Sigmoid colon (tissue), 4 donors: ENCODE measurements around the gene ATP6V1G1.

Source experiments
- EP300 ChIP-seq, 4 donors: sonication (generic); formaldehyde crosslinking; IDR thresholded peaks; one replicate each; pipeline ENCODE4 v1.6.1; 2017; ENCODE audit warnings: antibody characterized with exemption in 4 of 4
- POLR2A ChIP-seq, 2 donors: fragments of 450-650 bp; IDR thresholded peaks; one replicate each; pipeline ENCODE4 v1.6.1; 2016; ENCODE audit warnings: antibody characterized with exemption in 2 of 2, mild to moderate bottlenecking in 2 of 2, moderate library complexity in 2 of 2
- POLR2AphosphoS5 ChIP-seq, 4 donors: sonication (generic); formaldehyde crosslinking; IDR thresholded peaks; one replicate each; pipeline ENCODE4 v1.6.1; 2017; ENCODE audit warnings: antibody characterized with exemption in 4 of 4
- TF ChIP-seq, protein P1 (sequence below), 4 experiments: fragments of 450-650 bp in 3 of 4; fragments of 200-600 bp in 1 of 4; IDR thresholded peaks; one replicate each; pipeline ENCODE4 v1.5.1; 2016 to 2019; ENCODE audit warnings: antibody characterized with exemption in 4 of 4, mild to moderate bottlenecking in 3 of 4, moderate library complexity in 2 of 4

DNA sequence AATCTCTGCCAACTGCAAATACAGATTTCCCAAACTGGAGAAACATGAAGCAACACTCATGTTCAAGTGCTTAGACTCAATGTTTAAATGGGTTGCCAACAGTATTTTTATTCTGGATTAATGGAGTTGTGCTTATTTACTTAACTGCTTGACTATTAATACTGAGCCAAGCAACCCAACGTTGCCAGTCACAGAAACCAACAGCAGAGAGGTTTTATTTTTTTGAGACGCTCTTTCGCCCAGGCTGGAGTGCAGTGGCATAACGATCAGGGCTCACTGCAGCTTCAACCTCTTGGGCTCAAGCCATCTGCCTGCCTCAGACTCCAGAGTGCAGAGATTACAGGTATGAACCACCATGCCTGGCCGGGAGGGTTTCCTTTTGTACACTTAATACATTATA, 15.1 kb downstream of the ATP6V1G1 start:
- TF ChIP-seq, protein P1, sequence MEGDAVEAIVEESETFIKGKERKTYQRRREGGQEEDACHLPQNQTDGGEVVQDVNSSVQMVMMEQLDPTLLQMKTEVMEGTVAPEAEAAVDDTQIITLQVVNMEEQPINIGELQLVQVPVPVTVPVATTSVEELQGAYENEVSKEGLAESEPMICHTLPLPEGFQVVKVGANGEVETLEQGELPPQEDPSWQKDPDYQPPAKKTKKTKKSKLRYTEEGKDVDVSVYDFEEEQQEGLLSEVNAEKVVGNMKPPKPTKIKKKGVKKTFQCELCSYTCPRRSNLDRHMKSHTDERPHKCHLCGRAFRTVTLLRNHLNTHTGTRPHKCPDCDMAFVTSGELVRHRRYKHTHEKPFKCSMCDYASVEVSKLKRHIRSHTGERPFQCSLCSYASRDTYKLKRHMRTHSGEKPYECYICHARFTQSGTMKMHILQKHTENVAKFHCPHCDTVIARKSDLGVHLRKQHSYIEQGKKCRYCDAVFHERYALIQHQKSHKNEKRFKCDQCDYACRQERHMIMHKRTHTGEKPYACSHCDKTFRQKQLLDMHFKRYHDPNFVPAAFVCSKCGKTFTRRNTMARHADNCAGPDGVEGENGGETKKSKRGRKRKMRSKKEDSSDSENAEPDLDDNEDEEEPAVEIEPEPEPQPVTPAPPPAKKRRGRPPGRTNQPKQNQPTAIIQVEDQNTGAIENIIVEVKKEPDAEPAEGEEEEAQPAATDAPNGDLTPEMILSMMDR (IDR thresholded peaks at IDR 0.05), result no peak
- TF ChIP-seq EP300 (IDR thresholded peaks at IDR 0.05) (no peak), POLR2AphosphoS5 (IDR thresholded peaks at IDR 0.05) (no peak), POLR2A (IDR thresholded peaks at IDR 0.05) (no peak)
